HepG2 (cell line): Measurements from ENCODE around the gene GPATCH4.

Experiments used
- EZH2 ChIP-seq: conservative IDR thresholded peaks from 2 replicates; pipeline ENCODE4 v1.6.1; 2012; ENCODE audit warnings: mild to moderate bottlenecking, low read depth, low read length, moderate library complexity
- POLR2A ChIP-seq, 2 experiments: IDR thresholded peaks; 2 replicates each; pipeline ENCODE4 v1.6.1; 2011; ENCODE audit warnings: low read depth in 2 of 2, low read length in 2 of 2, mild to moderate bottlenecking in 1 of 2, moderate library complexity in 1 of 2; ENCODE audit not compliant: insufficient read depth in 1 of 2
- RBM39 ChIP-seq: fragments of 200-400 bp; formaldehyde crosslinking; IDR thresholded peaks from one replicate; pipeline ENCODE4 v1.6.1; 2018; ENCODE audit warnings: antibody characterized with exemption, mild to moderate bottlenecking, low read depth, low read length; ENCODE audit not compliant: poor library complexity, severe bottlenecking
- TF ChIP-seq, protein P1 (sequence below): sonication (generic); formaldehyde crosslinking; IDR thresholded peaks from 2 replicates; pipeline ENCODE4; 2020; ENCODE audit warnings: missing genetic modification reagents, mild to moderate bottlenecking, borderline replicate concordance
- TF ChIP-seq, protein P2 (sequence below): sonication (generic); formaldehyde crosslinking; IDR thresholded peaks from 2 replicates; pipeline ENCODE4 v1.4.0; 2020; ENCODE audit warnings: mild to moderate bottlenecking, missing genetic modification reagents
- TF ChIP-seq, protein P3 (sequence below): sonication (generic); formaldehyde crosslinking; IDR thresholded peaks from 2 replicates; pipeline ENCODE4 v1.5.0; 2020; ENCODE audit warnings: missing genetic modification reagents, mild to moderate bottlenecking, borderline replicate concordance
- TF ChIP-seq, protein P4 (sequence below): sonication (generic); formaldehyde crosslinking; IDR thresholded peaks from 2 replicates; pipeline ENCODE4 v1.5.0; 2020; ENCODE audit warnings: mild to moderate bottlenecking, missing genetic modification reagents, moderate library complexity

DNA sequence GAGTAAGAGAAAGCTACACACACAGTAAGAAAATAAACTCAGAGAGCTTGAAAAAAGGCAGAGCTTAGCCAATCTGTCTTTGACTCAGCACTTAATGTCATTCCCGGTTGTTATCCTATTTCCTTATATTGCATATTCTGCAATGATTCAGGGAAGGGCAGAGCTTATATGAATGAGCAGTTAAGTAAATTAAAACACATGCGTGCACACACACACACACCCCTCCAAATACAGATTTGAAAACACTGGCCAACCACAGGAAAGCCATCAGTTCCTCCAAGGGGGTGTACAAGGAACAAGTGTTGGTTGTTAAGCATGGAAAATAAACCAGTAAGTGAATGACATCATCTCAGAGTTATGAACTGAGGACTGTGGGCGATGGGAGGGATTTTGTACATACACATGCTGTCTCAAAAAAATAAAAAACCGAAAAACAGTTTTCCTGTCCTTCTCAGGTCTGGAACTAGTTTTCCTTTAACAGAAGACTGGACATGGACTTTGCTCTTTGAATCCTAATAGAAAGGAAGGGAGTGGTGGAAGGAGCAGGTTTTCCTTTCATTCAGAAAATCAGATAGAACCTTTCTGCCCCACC lies 29.9 kb downstream of the GPATCH4 start:
- TF ChIP-seq, protein P1, sequence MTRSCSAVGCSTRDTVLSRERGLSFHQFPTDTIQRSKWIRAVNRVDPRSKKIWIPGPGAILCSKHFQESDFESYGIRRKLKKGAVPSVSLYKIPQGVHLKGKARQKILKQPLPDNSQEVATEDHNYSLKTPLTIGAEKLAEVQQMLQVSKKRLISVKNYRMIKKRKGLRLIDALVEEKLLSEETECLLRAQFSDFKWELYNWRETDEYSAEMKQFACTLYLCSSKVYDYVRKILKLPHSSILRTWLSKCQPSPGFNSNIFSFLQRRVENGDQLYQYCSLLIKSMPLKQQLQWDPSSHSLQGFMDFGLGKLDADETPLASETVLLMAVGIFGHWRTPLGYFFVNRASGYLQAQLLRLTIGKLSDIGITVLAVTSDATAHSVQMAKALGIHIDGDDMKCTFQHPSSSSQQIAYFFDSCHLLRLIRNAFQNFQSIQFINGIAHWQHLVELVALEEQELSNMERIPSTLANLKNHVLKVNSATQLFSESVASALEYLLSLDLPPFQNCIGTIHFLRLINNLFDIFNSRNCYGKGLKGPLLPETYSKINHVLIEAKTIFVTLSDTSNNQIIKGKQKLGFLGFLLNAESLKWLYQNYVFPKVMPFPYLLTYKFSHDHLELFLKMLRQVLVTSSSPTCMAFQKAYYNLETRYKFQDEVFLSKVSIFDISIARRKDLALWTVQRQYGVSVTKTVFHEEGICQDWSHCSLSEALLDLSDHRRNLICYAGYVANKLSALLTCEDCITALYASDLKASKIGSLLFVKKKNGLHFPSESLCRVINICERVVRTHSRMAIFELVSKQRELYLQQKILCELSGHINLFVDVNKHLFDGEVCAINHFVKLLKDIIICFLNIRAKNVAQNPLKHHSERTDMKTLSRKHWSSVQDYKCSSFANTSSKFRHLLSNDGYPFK: no peak
- TF ChIP-seq, protein P2, sequence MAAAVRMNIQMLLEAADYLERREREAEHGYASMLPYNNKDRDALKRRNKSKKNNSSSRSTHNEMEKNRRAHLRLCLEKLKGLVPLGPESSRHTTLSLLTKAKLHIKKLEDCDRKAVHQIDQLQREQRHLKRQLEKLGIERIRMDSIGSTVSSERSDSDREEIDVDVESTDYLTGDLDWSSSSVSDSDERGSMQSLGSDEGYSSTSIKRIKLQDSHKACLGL (CRISPR knock-in tag): no peak
- TF ChIP-seq, protein P3, sequence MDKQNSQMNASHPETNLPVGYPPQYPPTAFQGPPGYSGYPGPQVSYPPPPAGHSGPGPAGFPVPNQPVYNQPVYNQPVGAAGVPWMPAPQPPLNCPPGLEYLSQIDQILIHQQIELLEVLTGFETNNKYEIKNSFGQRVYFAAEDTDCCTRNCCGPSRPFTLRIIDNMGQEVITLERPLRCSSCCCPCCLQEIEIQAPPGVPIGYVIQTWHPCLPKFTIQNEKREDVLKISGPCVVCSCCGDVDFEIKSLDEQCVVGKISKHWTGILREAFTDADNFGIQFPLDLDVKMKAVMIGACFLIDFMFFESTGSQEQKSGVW: no peak
- TF ChIP-seq, protein P4, sequence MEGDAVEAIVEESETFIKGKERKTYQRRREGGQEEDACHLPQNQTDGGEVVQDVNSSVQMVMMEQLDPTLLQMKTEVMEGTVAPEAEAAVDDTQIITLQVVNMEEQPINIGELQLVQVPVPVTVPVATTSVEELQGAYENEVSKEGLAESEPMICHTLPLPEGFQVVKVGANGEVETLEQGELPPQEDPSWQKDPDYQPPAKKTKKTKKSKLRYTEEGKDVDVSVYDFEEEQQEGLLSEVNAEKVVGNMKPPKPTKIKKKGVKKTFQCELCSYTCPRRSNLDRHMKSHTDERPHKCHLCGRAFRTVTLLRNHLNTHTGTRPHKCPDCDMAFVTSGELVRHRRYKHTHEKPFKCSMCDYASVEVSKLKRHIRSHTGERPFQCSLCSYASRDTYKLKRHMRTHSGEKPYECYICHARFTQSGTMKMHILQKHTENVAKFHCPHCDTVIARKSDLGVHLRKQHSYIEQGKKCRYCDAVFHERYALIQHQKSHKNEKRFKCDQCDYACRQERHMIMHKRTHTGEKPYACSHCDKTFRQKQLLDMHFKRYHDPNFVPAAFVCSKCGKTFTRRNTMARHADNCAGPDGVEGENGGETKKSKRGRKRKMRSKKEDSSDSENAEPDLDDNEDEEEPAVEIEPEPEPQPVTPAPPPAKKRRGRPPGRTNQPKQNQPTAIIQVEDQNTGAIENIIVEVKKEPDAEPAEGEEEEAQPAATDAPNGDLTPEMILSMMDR: no peak
- TF ChIP-seq RBM39 (no peak), EZH2 (no peak), POLR2A (IDR thresholded peaks at IDR 0.05; ENCODE audit: insufficient read depth in 1 of 2, low read depth in 2 of 2, low read length in 2 of 2) (no peak)
